HepG2 (cell line): ENCODE measurements around the gene RSAD2. TPM values are rescaled to one million over a fixed set of nuclear protein-coding genes. Genes with fewer than 3 reads are reported as not detected.

Source experiments
- ATAC-seq: fragments of 200-7000 bp; cut with Tn5 transposase; 3 replicates; pipeline ENCODE4 v1.9.1; 2020; ENCODE audit warnings: mild to moderate bottlenecking, moderate library complexity
- BruUV-seq: library from RNA; stranded (reverse); fragments of 400-500 nt; replicated peaks from 2 replicates; lab custom pipeline; 2021; lab: Mats Ljungman, UMichigan
- CTCF ChIA-PET: fragments of 300-600 bp; formaldehyde crosslinking; extraction: SDS; loops from one replicate; lab custom pipeline; 2021; ENCODE audit warnings: low total read pairs, inconsistent platforms, low intra/inter-chr PET ratio; lab: Yijun Ruan, JAX
- POLR2A ChIA-PET: fragments of 350-600 bp; sonication (Branson Sonifier 250); formaldehyde crosslinking; loops from one replicate; lab custom pipeline; 2020; ENCODE audit warnings: antibody characterized with exemption, inconsistent platforms; lab: Yijun Ruan, JAX
- DNase-seq: peaks from one replicate; pipeline ENCODE4 v3.0.0-alpha.2; 2015; ENCODE audit warnings: low spot score
- FAIRE-seq: peaks from 3 replicates; lab custom pipeline; 2011; peaks lifted over from hg19 to GRCh38; lab: Jason Lieb, UNC
- H2AFZ ChIP-seq: one replicate; pipeline ENCODE4 v1.6.1; 2011; ENCODE audit warnings: low read length, inconsistent platforms
- H3K27ac ChIP-seq: fragments of 300-600 bp; 3 replicates; pipeline ENCODE4 v1.8.0; 2011; ENCODE audit warnings: mixed run types, mild to moderate bottlenecking, mixed read lengths, low read length, inconsistent platforms; ENCODE audit not compliant: insufficient read depth; ENCODE audit errors: extremely low read length
- H3K27me3 ChIP-seq, 2 experiments: fragments of 200-600 bp in 1 of 2; 2 replicates in 1 of 2; 3 replicates in 1 of 2; pipeline versions ENCODE4 v1.6.0 to v1.8.0; 2011; ENCODE audit warnings: low read length in 2 of 2, mild to moderate bottlenecking in 2 of 2, moderate library complexity in 2 of 2, inconsistent platforms in 1 of 2; ENCODE audit not compliant: insufficient read depth in 2 of 2, control insufficient read depth in 1 of 2
- H3K36me3 ChIP-seq, 2 experiments: fragments of 200-600 bp in 1 of 2; replicated peaks in 1 of 2; 2 replicates in 1 of 2; 3 replicates in 1 of 2; pipeline versions ENCODE4 v1.5.1 to v1.8.0; 2011; ENCODE audit warnings: low read length in 2 of 2, inconsistent platforms in 1 of 2; ENCODE audit not compliant: insufficient read depth in 2 of 2, control insufficient read depth in 1 of 2
- H3K4me1 ChIP-seq: 2 replicates; pipeline ENCODE4 v1.5.1; 2012; ENCODE audit warnings: low read length, inconsistent platforms; ENCODE audit not compliant: insufficient read depth
- H3K4me2 ChIP-seq: 2 replicates; pipeline ENCODE4 v1.6.0; 2011; ENCODE audit warnings: low read depth, low read length, inconsistent platforms
- H3K4me3 ChIP-seq, 3 experiments: fragments of 200-600 bp in 1 of 3; sonication (generic), shearing (Covaris generic) in 1 of 3; replicated peaks in 1 of 3; 2 replicates each; pipeline ENCODE4 v1.5.1; 2011 to 2016; ENCODE audit warnings: low read length in 3 of 3, inconsistent platforms in 2 of 3, low read depth in 2 of 3, mild to moderate bottlenecking in 2 of 3, control low read depth in 1 of 3, mixed read lengths in 1 of 3; ENCODE audit not compliant: insufficient read depth in 1 of 3
- H3K79me2 ChIP-seq: one replicate; pipeline ENCODE4 v1.6.1; 2011; ENCODE audit warnings: low read length, inconsistent platforms; ENCODE audit not compliant: insufficient read depth
- H3K9ac ChIP-seq: 2 replicates; pipeline ENCODE4 v1.6.0; 2011; ENCODE audit warnings: mild to moderate bottlenecking, low read depth, low read length, inconsistent platforms; ENCODE audit not compliant: insufficient read depth
- H3K9me3 ChIP-seq: 2 replicates; pipeline ENCODE4 v1.5.1; 2012; ENCODE audit warnings: mild to moderate bottlenecking, low read length
- H4K20me1 ChIP-seq: 2 replicates; pipeline ENCODE4 v1.6.0; 2011; ENCODE audit warnings: inconsistent platforms, mild to moderate bottlenecking, low read length, moderate library complexity; ENCODE audit not compliant: insufficient read depth
- ZNF468 ChIP-seq: sonication (generic); formaldehyde crosslinking; IDR thresholded peaks from 2 replicates; pipeline ENCODE4 v1.8.0; 2022; ENCODE audit warnings: mild to moderate bottlenecking, moderate library complexity, missing genetic modification reagents
- ZNF607 ChIP-seq: sonication (generic); formaldehyde crosslinking; IDR thresholded peaks from 2 replicates; pipeline ENCODE4 v1.5.1; 2020; ENCODE audit warnings: missing genetic modification reagents, mild to moderate bottlenecking, borderline replicate concordance
- WGBS: methylation state at CpG from one replicate; pipeline ENCODE4 v1.1.6; 2017; ENCODE audit warnings: low lambda C conversion rate; 5-methylcytosine and 5-hydroxymethylcytosine counted together
- in situ Hi-C: cut with HindIII; loops from 2 replicates; pipeline ENCODE4 v1.10.0; 2017; ENCODE audit warnings: low pct_unique_long_range_greater_than_20kb; ENCODE audit not compliant: extremely low pct_ligation_motif_present
- intact Hi-C: fragments of 100-400 bp; cut with micrococcal nuclease; formaldehyde crosslinking; loops from one replicate; pipeline ENCODE4 v1.10.0; 2022; ENCODE audit not compliant: unreplicated experiment
- polyA plus RNA-seq, 8 experiments: library from polyadenylated mRNA; depleted of rRNA in 3 of 8; stranded (reverse) in 7 of 8; unstranded in 1 of 8; fragments of >200 nt; fragmentation: Illumina TruSeq in 4 of 8; extraction: Trizol in 4 of 8; gene quantifications; 2 replicates each; pipeline versions ENCODE4 v1.2.1 to v1.2.3, GENCODE V29; 2011 to 2016; ENCODE audit warnings: low read depth in 4 of 8, missing spikeins in 1 of 8, mixed read lengths in 1 of 8; ENCODE audit not compliant: insufficient read depth in 1 of 8
- total RNA-seq, 5 experiments: library from RNA; depleted of rRNA; stranded (reverse); fragments of >200 nt; fragmentation: Illumina TruSeq; extraction: Trizol; gene quantifications; 2 replicates each; pipeline ENCODE4 v1.2.3, GENCODE V29; 2016; ENCODE audit warnings: low read depth in 1 of 5
- TF ChIP-seq, protein P1 (sequence below): sonication (generic); formaldehyde crosslinking; IDR thresholded peaks from 2 replicates; pipeline ENCODE4 v1.8.1; 2023; ENCODE audit warnings: missing genetic modification reagents, inconsistent platforms, borderline replicate concordance
- TF ChIP-seq, protein P2 (sequence below): sonication (generic); formaldehyde crosslinking; IDR thresholded peaks from 2 replicates; pipeline ENCODE4 v1.5.1; 2020; ENCODE audit warnings: missing genetic modification reagents, mild to moderate bottlenecking, borderline replicate concordance
- TF ChIP-seq, protein P3 (sequence below), 2 experiments: sonication (generic) in 1 of 2; formaldehyde crosslinking in 1 of 2; IDR thresholded peaks; 2 replicates each; pipeline versions ENCODE4 v1.4.0 to v1.6.1; 2018 to 2020; ENCODE audit warnings: missing genetic modification reagents in 2 of 2, borderline replicate concordance in 1 of 2, low read depth in 1 of 2, mild to moderate bottlenecking in 1 of 2, missing biosample characterization in 1 of 2
- TF ChIP-seq, protein P4 (sequence below): sonication (generic); formaldehyde crosslinking; IDR thresholded peaks from 2 replicates; pipeline ENCODE4 v1.5.0; 2020; ENCODE audit warnings: mild to moderate bottlenecking, missing genetic modification reagents, borderline replicate concordance
- TF ChIP-seq, protein P5 (sequence below): sonication (generic); formaldehyde crosslinking; IDR thresholded peaks from 2 replicates; pipeline ENCODE4 v1.5.0; 2020; ENCODE audit warnings: missing genetic modification reagents
- TF ChIP-seq, protein P6 (sequence below): sonication (generic); formaldehyde crosslinking; IDR thresholded peaks from 2 replicates; pipeline ENCODE4 v1.5.0; 2020; ENCODE audit warnings: mild to moderate bottlenecking, low read depth, missing genetic modification reagents, borderline replicate concordance

RSAD2 gene
- total and polyA plus RNA-seq, 2 of the 13 experiments (the other 11 are each of a cell fraction or from before 2014, with no cell fraction given), result 0.11 TPM; not detected in 1

DNA sequence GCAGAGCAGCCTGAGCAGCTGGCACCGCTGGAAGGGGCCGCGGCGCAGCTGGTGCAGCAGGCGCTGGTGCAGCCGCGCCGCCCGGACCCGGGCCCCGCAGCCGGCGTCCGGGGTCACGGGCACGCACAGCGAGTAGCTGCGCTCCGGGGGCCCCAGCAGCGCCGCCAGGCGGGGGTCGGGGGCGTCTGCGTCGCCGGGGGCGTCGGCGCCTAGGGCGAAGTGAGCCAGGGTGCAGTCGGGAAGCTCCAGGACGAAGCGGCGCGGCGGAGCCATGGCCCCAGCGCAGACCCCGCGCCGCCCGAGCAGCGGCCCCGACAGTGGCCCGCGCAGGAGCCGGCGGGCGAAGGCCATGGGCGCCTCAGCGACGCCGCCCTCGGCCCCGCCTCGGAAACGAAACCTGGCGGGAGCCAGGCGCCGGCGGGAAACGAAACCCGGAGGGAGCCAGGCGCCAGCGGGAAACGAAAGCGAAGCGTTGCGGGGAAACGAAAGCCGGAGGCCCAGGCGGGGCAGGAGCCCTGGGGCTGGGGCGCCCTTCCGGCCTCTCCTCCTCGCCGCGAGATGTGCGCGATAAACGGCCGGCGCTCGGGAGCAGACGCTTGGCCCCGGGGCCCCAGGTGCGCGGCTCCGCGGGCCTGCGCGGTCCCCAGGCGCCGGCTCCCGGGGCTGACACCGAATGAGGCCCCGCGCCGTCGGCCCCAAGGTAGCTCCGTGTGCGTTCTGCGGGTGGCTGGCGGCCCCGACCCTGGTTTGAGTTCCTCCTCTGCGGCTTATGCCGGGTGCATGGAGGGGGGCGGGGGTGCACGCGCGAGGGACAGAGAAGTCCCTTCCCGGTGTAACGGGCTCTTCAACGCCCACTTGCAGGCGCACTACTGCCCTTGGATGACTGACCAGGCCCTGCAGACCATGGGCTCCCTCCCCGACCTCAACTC, 12.0 kb upstream of the RSAD2 start, which contains the start of gene CMPK2:
TSS of gene CMPK2 (minus strand) at position 562 of the 929 bp plus-strand sequence. CDS start at position 351, 211 bp downstream.
- POLR2A ChIA-PET, result interaction anchor here (1.1 kb wide), 1 partner anchor 56 kb away, joined by 3 read pairs; no protein-coding TSS in a partner anchor
- 0 out of 2 replicates have a peak within 1 kb of the TSS, but pooled peaks have one; percentile 14 for H3K9ac ChIP-seq
- peak within 1 kb of the TSS; percentile 83 for H3K4me2 ChIP-seq
- H2AFZ ChIP-seq, result no peak within 1 kb of the TSS
- H3K4me1 ChIP-seq, result peaks cover 19% of the 10 kb centered on the region
- H3K27me3 ChIP-seq, result peaks cover 0 to 35% of the 10 kb centered on the region in 2 experiments; a peak in 3 of 5 replicates
- H3K9me3 ChIP-seq, result 0 out of 2 replicates have a peak, but pooled peaks cover under 1% of the 10 kb centered on the region
- intact Hi-C loops, result no loop called here
- no peaks in the 10 kb centered on the region for H3K36me3 ChIP-seq
- no peak within 1 kb of the TSS for H3K27ac ChIP-seq
- BruUV-seq, result no TSS peak
- FAIRE-seq (no peak), ATAC-seq (peak; percentile 86), DNase-seq (peak; percentile 35)
- peak within 1 kb of the TSS; percentile 65 to 75 (median 70) for H3K4me3 ChIP-seq
- CTCF ChIA-PET, result interaction anchor here (1.2 kb wide), 1 partner anchor 37 kb away, joined by 4 read pairs; no protein-coding TSS in a partner anchor
- in situ Hi-C loops, result no loop called here
- no peaks in the 10 kb centered on the region for H3K79me2 ChIP-seq
- no peaks in the 10 kb centered on the region for H4K20me1 ChIP-seq
- WGBS, result under 1% methylated on average over 35 of the region's 115 CpGs
- TF ChIP-seq, protein P1, sequence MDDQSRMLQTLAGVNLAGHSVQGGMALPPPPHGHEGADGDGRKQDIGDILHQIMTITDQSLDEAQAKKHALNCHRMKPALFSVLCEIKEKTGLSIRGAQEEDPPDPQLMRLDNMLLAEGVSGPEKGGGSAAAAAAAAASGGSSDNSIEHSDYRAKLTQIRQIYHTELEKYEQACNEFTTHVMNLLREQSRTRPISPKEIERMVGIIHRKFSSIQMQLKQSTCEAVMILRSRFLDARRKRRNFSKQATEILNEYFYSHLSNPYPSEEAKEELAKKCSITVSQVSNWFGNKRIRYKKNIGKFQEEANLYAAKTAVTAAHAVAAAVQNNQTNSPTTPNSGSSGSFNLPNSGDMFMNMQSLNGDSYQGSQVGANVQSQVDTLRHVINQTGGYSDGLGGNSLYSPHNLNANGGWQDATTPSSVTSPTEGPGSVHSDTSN (CRISPR knock-in tag), result peak; percentile 65; the same call in 1 of the 2 replicates
- TF ChIP-seq ZNF468 (0 out of 2 replicates have a peak, but pooled peaks have one; percentile 23), ZNF607 (CRISPR knock-in tag) (no peak; the same call in 1 of the 2 replicates)
- TF ChIP-seq, protein P2, sequence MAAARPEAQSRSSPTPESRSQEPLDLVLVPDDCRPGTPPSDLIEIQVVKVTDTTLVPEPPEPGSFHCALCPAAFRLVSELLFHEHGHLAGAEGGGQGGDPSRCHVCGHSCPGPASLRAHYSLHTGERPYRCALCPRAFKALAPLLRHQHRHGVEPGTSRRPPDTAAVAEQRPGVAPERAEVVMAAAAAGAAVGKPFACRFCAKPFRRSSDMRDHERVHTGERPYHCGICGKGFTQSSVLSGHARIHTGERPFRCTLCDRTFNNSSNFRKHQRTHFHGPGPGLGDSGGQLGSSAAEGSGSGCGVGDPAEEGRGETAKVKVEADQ (CRISPR knock-in tag), result peak; percentile 57; the same call in 1 of the 2 replicates
- TF ChIP-seq, protein P3, sequence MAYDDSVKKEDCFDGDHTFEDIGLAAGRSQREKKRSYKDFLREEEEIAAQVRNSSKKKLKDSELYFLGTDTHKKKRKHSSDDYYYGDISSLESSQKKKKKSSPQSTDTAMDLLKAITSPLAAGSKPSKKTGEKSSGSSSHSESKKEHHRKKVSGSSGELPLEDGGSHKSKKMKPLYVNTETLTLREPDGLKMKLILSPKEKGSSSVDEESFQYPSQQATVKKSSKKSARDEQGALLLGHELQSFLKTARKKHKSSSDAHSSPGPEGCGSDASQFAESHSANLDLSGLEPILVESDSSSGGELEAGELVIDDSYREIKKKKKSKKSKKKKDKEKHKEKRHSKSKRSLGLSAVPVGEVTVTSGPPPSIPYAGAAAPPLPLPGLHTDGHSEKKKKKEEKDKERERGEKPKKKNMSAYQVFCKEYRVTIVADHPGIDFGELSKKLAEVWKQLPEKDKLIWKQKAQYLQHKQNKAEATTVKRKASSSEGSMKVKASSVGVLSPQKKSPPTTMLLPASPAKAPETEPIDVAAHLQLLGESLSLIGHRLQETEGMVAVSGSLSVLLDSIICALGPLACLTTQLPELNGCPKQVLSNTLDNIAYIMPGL (CRISPR knock-in tag; IDR thresholded peaks at IDR 0.05; ENCODE audit: borderline replicate concordance in 1 of 2, low read depth in 1 of 2), result peak; percentile 27 to 70; a peak in 2 of 4 replicates
- TF ChIP-seq, protein P4, sequence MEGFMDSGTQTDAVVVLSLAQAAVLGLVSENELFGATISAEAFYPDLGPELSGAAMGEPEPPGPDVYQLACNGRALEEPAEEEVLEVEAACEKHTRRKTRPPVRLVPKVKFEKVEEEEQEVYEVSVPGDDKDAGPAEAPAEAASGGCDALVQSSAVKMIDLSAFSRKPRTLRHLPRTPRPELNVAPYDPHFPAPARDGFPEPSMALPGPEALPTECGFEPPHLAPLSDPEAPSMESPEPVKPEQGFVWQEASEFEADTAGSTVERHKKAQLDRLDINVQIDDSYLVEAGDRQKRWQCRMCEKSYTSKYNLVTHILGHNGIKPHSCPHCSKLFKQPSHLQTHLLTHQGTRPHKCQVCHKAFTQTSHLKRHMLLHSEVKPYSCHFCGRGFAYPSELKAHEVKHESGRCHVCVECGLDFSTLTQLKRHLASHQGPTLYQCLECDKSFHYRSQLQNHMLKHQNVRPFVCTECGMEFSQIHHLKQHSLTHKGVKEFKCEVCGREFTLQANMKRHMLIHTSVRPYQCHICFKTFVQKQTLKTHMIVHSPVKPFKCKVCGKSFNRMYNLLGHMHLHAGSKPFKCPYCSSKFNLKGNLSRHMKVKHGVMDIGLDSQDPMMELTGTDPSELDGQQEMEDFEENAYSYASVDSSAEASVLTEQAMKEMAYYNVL (CRISPR knock-in tag), result 0 out of 2 replicates have a peak, but pooled peaks have one; percentile 13
- TF ChIP-seq, protein P5, sequence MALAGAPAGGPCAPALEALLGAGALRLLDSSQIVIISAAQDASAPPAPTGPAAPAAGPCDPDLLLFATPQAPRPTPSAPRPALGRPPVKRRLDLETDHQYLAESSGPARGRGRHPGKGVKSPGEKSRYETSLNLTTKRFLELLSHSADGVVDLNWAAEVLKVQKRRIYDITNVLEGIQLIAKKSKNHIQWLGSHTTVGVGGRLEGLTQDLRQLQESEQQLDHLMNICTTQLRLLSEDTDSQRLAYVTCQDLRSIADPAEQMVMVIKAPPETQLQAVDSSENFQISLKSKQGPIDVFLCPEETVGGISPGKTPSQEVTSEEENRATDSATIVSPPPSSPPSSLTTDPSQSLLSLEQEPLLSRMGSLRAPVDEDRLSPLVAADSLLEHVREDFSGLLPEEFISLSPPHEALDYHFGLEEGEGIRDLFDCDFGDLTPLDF, result peak; percentile 72
- TF ChIP-seq, protein P6, sequence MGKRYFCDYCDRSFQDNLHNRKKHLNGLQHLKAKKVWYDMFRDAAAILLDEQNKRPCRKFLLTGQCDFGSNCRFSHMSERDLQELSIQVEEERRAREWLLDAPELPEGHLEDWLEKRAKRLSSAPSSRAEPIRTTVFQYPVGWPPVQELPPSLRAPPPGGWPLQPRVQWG (CRISPR knock-in tag), result no peak
